ENCODE measurements around the gene ARHGAP29.

The ARHGAP29 gene

GRCh38 chr1:94260635-94261387, 23.4 kb upstream of the ARHGAP29 start:
- TF ChIP-seq CTCF (IDR thresholded peaks at IDR 0.05; ENCODE audit: borderline replicate concordance, insufficient read depth, low read depth, low read length) = no peak
- no peak overlapping the region for H3K4me3 ChIP-seq (ENCODE audit: low read depth, low read length)

GRCh38 chr1:94259635-94260289, 22.4 kb upstream of the ARHGAP29 start:
- no peak overlapping the region for H3K4me3 ChIP-seq (ENCODE audit: low read depth, low read length)
- TF ChIP-seq CTCF (IDR thresholded peaks at IDR 0.05; ENCODE audit: borderline replicate concordance, insufficient read depth, low read depth, low read length) = no peak

- H3K4me3 ChIP-seq (ENCODE audit: low read depth, low read length) = no peak overlapping the region
- TF ChIP-seq CTCF (IDR thresholded peaks at IDR 0.05; ENCODE audit: borderline replicate concordance, insufficient read depth, low read depth, low read length) = no peak
Observed at GRCh38 chr1:94258873-94259331, 21.5 kb upstream of the ARHGAP29 start.

GRCh38 chr1:94257444-94257843, 20.1 kb upstream of the ARHGAP29 start:
- no peak overlapping the region for H3K4me3 ChIP-seq (ENCODE audit: low read depth, low read length)
- TF ChIP-seq CTCF (IDR thresholded peaks at IDR 0.05; ENCODE audit: borderline replicate concordance, insufficient read depth, low read depth, low read length) = no peak

- H3K4me3 ChIP-seq (ENCODE audit: low read depth, low read length) = no peak overlapping the region
- no peak for TF ChIP-seq CTCF (IDR thresholded peaks at IDR 0.05; ENCODE audit: borderline replicate concordance, insufficient read depth, low read depth, low read length)
Observed at GRCh38 chr1:94255476-94255875, 18.1 kb upstream of the ARHGAP29 start.

- H3K4me3 ChIP-seq (ENCODE audit: low read depth, low read length) = no peak overlapping the region
- TF ChIP-seq CTCF (IDR thresholded peaks at IDR 0.05; ENCODE audit: borderline replicate concordance, insufficient read depth, low read depth, low read length) = no peak
Observed at GRCh38 chr1:94254073-94254810, 16.9 kb upstream of the ARHGAP29 start.

Data from GM12875 (cell line).